ENCODE data around the gene NUDT21.

- no peak for TF ChIP-seq CTCF (IDR thresholded peaks at IDR 0.05)
- TF ChIP-seq ZFX (IDR thresholded peaks at IDR 0.05; ENCODE audit: borderline replicate concordance) = no peak
Observed at GRCh38 chr16:56468800-56469199, 17.7 kb upstream of the NUDT21 start.
